Keratinocyte (primary cell): ENCODE measurements around the gene PTGDS. TPM values are rescaled to one million over a fixed set of nuclear protein-coding genes. Genes with fewer than 3 reads are reported as not detected.

ENCODE experiments used
- DNase-seq: peaks from one replicate; pipeline ENCODE4 v3.0.0-alpha.2; 2011; ENCODE audit warnings: low read depth, missing footprints, low spot score
- FAIRE-seq: peaks from 2 replicates; lab custom pipeline; 2011; peaks lifted over from hg19 to GRCh38; lab: Jason Lieb, UNC
- H2AFZ ChIP-seq: 2 replicates; pipeline ENCODE4 v1.6.0; 2012; ENCODE audit warnings: low read length, control low read depth, inconsistent platforms; ENCODE audit not compliant: control insufficient read depth
- H3K27ac ChIP-seq: 2 replicates; pipeline ENCODE4 v1.5.1; 2011; ENCODE audit warnings: low read length; ENCODE audit not compliant: control insufficient read depth, insufficient read depth
- H3K27me3 ChIP-seq: 3 replicates; pipeline ENCODE4 v1.6.0; 2011; ENCODE audit warnings: low read length; ENCODE audit not compliant: control insufficient read depth, insufficient read depth; ENCODE audit errors: extremely low read depth
- H3K36me3 ChIP-seq, 2 experiments: 2 replicates in 1 of 2; 3 replicates in 1 of 2; pipeline ENCODE4 v1.5.1; 2011; ENCODE audit warnings: low read length in 2 of 2, mild to moderate bottlenecking in 1 of 2; ENCODE audit not compliant: control insufficient read depth in 2 of 2, insufficient read depth in 2 of 2; ENCODE audit errors: extremely low read depth in 1 of 2
- H3K4me1 ChIP-seq: 3 replicates; pipeline ENCODE4 v1.5.1; 2011; ENCODE audit warnings: low read length; ENCODE audit not compliant: control insufficient read depth, insufficient read depth; ENCODE audit errors: extremely low read depth
- H3K4me2 ChIP-seq: 3 replicates; pipeline ENCODE4 v1.6.0; 2011; ENCODE audit warnings: low read depth, low read length; ENCODE audit not compliant: control insufficient read depth, insufficient read depth; ENCODE audit errors: extremely low read depth
- H3K4me3 ChIP-seq, 3 experiments: fragments of 200-600 bp in 1 of 3; sonication (generic) in 1 of 3; 2 replicates in 2 of 3; 3 replicates in 1 of 3; pipeline ENCODE4 v1.5.1; 2011 to 2016; ENCODE audit warnings: low read length in 3 of 3, mild to moderate bottlenecking in 3 of 3, control low read depth in 2 of 3, inconsistent platforms in 1 of 3, low read depth in 1 of 3, mixed read lengths in 1 of 3, mixed run types in 1 of 3, moderate library complexity in 1 of 3; ENCODE audit not compliant: control insufficient read depth in 2 of 3, insufficient read depth in 2 of 3; ENCODE audit errors: extremely low read depth in 1 of 3
- H3K79me2 ChIP-seq: 2 replicates; pipeline ENCODE4 v1.6.0; 2012; ENCODE audit warnings: low read length; ENCODE audit not compliant: control insufficient read depth, insufficient read depth
- H3K9ac ChIP-seq: 3 replicates; pipeline ENCODE4 v1.6.0; 2011; ENCODE audit warnings: low read length; ENCODE audit not compliant: control insufficient read depth, insufficient read depth; ENCODE audit errors: extremely low read depth
- H3K9me1 ChIP-seq: 3 replicates; pipeline ENCODE4 v1.6.0; 2011; ENCODE audit warnings: low read length; ENCODE audit not compliant: control insufficient read depth, insufficient read depth; ENCODE audit errors: extremely low read depth
- H3K9me3 ChIP-seq: 2 replicates; pipeline ENCODE4 v1.5.1; 2012; ENCODE audit warnings: low read depth, low read length; ENCODE audit not compliant: control insufficient read depth
- H4K20me1 ChIP-seq: 3 replicates; pipeline ENCODE4 v1.6.0; 2011; ENCODE audit warnings: low read length; ENCODE audit not compliant: control insufficient read depth, insufficient read depth; ENCODE audit errors: extremely low read depth
- CTCF ChIP-seq, 3 experiments: IDR thresholded peaks in 1 of 3; conservative IDR thresholded peaks in 1 of 3; optimal IDR thresholded peaks in 1 of 3; 2 replicates in 2 of 3; 3 replicates in 1 of 3; pipeline versions ENCODE3 to v1.5.1; 2011; ENCODE audit warnings: low read length in 3 of 3, mild to moderate bottlenecking in 3 of 3, moderate library complexity in 2 of 3, control low read depth in 1 of 3, inconsistent platforms in 1 of 3; ENCODE audit not compliant: insufficient read depth in 2 of 3; ENCODE audit errors: extremely low read depth in 1 of 3
- EZH2 ChIP-seq: IDR thresholded peaks from one replicate; pipeline ENCODE4 v1.6.1; 2012; ENCODE audit warnings: inconsistent platforms, mild to moderate bottlenecking, low read length, moderate library complexity
- dilution Hi-C: fragments of 300-500 bp; cut with MboI; formaldehyde crosslinking; loops from one replicate; pipeline ENCODE4 v1.7.0; 2020; ENCODE audit warnings: low sequenced_read_pairs; ENCODE audit not compliant: extremely low pct_ligation_motif_present
- polyA plus RNA-seq, 5 experiments: library from polyadenylated mRNA; depleted of rRNA in 3 of 5; stranded (reverse) in 3 of 5; stranded (forward) in 1 of 5; unstranded in 1 of 5; fragments of >200 nt; gene quantifications; 1 replicate in 1 of 5; 2 replicates in 3 of 5; 3 replicates in 1 of 5; pipeline versions ENCODE4 v1.2.1 to v1.2.3, GENCODE V29; 2011 to 2012; ENCODE audit warnings: missing spikeins in 2 of 5, low read depth in 1 of 5, low replicate concordance in 1 of 5

PTGDS gene
- polyA plus RNA-seq, 1 donor (not counting 4 experiments of a cell fraction or from before 2014, with no cell fraction given) = not detected

- H4K20me1 ChIP-seq = no peaks in the 10 kb centered on the region
- H3K4me3 ChIP-seq = no peak overlapping the region
- no peak overlapping the region for H3K27ac ChIP-seq
- peaks cover 10% of the 10 kb centered on the region for H3K27me3 ChIP-seq
- FAIRE-seq (peak; percentile 9), DNase-seq (peak; percentile 84)
- H3K4me2 ChIP-seq = peak overlapping the region; percentile 37
- H3K9me3 ChIP-seq = no peaks in the 10 kb centered on the region
- H3K9ac ChIP-seq = no peak overlapping the region
- H3K9me1 ChIP-seq = no peaks in the 10 kb centered on the region
- no peak overlapping the region for H2AFZ ChIP-seq
- no peaks in the 10 kb centered on the region for H3K36me3 ChIP-seq
- no peaks in the 10 kb centered on the region for H3K4me1 ChIP-seq
- TF ChIP-seq EZH2 = no peak
- no peak for TF ChIP-seq CTCF (optimal IDR thresholded peaks at IDR 0.05 in 1 of 3, IDR thresholded peaks at IDR 0.05 in 1 of 3, conservative IDR thresholded peaks at IDR 0.05 in 1 of 3; ENCODE audit: extremely low read depth in 1 of 3, insufficient read depth in 2 of 3, low read length in 3 of 3)
- dilution Hi-C loops = no loop called here
- H3K79me2 ChIP-seq = no peaks in the 10 kb centered on the region
These were observed 44.8 kb downstream of the PTGDS start for GRCh38 chr9:137021979-137022661.

GRCh38 chr9:137022662-137023008 lies 45.3 kb downstream of the PTGDS start:
- no peak overlapping the region for H2AFZ ChIP-seq
- dilution Hi-C loops = no loop called here
- no peak overlapping the region for H3K27ac ChIP-seq
- H3K4me1 ChIP-seq = no peaks in the 10 kb centered on the region
- no peaks in the 10 kb centered on the region for H3K9me1 ChIP-seq
- H3K27me3 ChIP-seq = peaks cover 15% of the 10 kb centered on the region
- no peaks in the 10 kb centered on the region for H3K79me2 ChIP-seq
- no peaks in the 10 kb centered on the region for H4K20me1 ChIP-seq
- no peak overlapping the region for H3K4me3 ChIP-seq
- H3K36me3 ChIP-seq = no peaks in the 10 kb centered on the region
- H3K9me3 ChIP-seq = no peaks in the 10 kb centered on the region
- no peak overlapping the region for H3K9ac ChIP-seq
- peak overlapping the region; percentile 37 for H3K4me2 ChIP-seq
- no peak for TF ChIP-seq CTCF (optimal IDR thresholded peaks at IDR 0.05 in 1 of 3, IDR thresholded peaks at IDR 0.05 in 1 of 3, conservative IDR thresholded peaks at IDR 0.05 in 1 of 3; ENCODE audit: extremely low read depth in 1 of 3, insufficient read depth in 2 of 3, low read length in 3 of 3)
- no peak for TF ChIP-seq EZH2
- no peak for FAIRE-seq
- DNase-seq = no peak
